Medulla oblongata (tissue), 1 donor: ENCODE data around the gene KCNH1.

Experiments
- DNase-seq: peaks from one replicate; pipeline ENCODE4 v3.0.0-alpha.2; 2015; ENCODE audit errors: extremely low spot score

The KCNH1 gene

GRCh38 chr1:210878564-210878963, 255.4 kb downstream of the KCNH1 start:
- no peak for DNase-seq

GRCh38 chr1:210876275-210876674, 257.7 kb downstream of the KCNH1 start:
- DNase-seq: no peak

DNA sequence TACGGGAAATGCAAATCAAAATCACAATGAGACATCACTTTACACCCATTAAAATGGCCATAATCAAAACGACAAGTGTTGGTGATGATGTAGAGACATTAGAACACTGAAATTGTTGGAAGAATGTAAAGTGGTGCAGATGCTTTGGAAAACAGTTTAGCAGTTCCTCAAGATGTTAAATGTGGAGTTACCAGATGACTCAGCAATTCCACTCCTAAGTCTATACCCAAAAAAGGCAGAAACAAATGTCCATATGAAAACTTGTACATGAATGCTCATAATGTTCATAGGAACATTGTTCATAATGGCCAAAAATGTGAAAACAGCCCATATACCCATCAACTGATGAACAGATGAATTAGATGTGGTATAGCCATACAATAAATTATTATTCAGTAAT, 267.4 kb downstream of the KCNH1 start:
- no peak for DNase-seq

DNA sequence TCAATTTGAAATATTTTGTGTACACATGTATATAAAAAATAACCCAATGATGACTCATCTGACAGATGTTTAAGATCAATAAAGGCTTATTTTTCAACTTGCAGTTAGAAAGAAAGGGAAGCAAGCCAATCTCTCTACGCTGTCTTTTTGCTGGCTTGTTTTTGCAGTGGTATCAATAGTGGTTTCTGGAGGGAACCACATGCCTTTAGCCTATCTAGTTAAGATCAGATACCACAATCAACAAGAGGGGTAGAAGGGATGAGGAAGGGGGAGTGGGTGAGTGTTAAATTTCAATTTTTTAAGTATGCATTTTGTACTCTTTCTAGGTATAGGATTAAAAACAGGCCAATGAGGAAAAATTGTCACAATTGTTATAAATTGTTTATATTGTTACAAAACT, 276.2 kb downstream of the KCNH1 start:
- no peak for DNase-seq

DNA sequence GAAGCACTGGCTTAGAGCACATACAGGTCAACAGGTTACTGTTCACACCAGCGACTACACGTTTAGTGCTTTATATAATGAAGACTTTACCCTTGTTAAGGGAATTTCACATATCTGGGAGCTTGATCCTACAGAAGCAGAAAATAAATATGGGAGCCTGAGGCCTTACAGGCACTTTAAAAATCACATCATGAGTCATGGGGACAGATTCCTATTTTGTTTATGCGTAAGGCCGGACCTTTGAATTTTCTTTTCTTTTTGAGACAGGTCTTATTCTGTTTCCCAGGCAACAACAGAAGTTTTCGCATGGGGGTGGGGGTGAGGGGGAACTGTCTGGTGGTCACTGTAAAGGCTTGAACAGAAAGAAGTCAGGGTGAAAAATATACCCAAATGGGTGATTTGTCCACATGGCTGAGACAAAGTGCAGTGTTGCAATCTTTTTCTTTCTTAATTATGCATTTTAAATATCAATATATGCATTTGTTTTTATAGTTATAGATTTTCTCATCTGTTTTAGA, 276.7 kb downstream of the KCNH1 start:
- DNase-seq: no peak

- no peak for DNase-seq
Observed at GRCh38 chr1:210855440-210855839, 278.5 kb downstream of the KCNH1 start.

DNA sequence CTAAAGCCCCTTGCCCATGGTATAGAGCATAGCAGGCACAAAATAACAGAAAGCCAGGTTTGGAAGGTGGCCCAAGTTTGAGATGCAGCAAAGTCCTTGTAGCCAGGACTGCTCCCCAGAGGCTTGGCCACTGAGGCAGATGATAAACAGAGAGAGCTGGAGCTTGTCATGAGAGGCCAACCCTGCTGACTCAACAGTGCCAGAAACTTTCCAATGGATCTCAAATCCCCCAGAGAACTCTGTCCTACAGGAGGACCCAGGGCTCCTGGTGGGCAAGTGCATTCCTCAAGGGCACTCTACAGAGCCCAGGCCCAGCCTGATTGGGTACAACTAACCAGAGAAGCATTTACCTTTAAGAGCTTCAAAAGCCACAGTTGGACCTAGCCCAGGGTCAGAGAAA, 280.7 kb downstream of the KCNH1 start:
- DNase-seq: no peak

- DNase-seq: peak; percentile 96
Observed at GRCh38 chr1:210850556-210850955, 283.4 kb downstream of the KCNH1 start.

DNA sequence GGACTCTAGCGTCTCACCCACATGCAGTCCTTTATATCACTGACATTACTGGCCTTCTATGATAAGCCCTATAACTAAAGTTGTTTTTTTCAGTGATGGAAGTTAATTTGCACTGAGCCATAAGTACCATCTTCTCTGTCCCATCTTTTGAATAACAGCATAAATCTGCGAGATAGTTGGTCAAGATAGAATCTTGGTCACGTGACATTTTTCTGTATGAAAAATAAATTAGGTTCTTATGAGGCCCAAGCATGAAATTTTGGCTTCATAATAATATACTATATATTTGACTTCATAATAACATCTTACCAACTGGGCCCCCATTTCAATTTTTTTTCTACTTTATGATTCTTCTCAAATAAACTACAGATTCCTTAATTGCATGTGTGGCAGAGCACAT, 285.5 kb downstream of the KCNH1 start:
- no peak for DNase-seq

GRCh38 chr1:210841926-210842625, 291.9 kb downstream of the KCNH1 start:
- DNase-seq: no peak

GRCh38 chr1:210830034-210831028, 303.6 kb downstream of the KCNH1 start:
- no peak for DNase-seq

DNA sequence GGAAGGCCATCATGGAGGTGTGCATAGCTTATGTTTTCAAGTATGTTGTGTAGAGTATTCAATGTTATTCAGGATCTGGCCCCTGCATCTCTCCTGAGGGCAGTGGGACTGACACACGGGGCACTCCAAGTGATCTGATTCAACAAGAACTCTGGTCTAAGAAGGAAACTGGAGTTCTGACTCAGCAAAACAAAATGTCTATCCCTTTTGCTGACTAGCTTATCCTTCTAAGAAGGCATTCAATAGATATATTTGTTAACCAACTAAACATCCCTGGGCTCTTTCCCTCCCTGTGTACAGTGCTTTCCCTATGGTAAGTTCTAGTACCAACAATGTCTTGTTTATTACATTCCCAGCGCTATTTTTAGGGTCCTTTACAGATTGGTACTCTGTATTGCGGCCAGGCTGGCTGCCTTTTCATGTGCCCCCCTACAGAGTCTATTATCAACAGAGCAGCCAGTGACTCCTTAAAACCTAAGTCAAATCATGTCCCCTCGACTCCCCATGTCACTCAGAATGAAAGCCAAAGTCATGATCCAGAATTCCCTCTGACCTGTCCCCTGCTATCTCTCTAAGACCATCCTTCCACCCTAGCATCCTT, 304.9 kb downstream of the KCNH1 start:
- DNase-seq: no peak

GRCh38 chr1:210827481-210827880, 306.5 kb downstream of the KCNH1 start:
- DNase-seq: no peak

GRCh38 chr1:210826686-210827085, 307.3 kb downstream of the KCNH1 start:
- no peak for DNase-seq

- DNase-seq: peak; percentile 65
Observed at GRCh38 chr1:210822932-210823331, 311.0 kb downstream of the KCNH1 start.

GRCh38 chr1:210822241-210822640, 311.7 kb downstream of the KCNH1 start:
- no peak for DNase-seq

DNA sequence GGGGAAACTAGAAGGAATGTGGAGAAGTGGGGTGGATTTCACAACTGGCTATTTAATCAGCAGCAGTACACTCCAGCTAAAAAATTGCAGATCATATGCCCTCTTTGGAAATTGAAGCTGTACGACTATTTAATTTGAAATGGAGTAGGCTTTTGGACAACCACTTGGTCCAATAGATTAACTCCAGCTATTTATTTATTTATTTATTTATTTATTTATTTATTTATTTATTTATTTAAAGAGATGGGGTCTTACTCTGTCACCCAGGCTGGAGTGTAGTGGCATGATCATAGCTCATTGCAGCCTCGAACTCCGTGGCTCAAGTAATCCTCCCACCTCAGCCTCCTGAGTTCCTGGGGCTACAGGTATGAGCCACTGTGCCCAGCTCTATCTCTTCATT, 312.3 kb downstream of the KCNH1 start:
- no peak for DNase-seq

DNA sequence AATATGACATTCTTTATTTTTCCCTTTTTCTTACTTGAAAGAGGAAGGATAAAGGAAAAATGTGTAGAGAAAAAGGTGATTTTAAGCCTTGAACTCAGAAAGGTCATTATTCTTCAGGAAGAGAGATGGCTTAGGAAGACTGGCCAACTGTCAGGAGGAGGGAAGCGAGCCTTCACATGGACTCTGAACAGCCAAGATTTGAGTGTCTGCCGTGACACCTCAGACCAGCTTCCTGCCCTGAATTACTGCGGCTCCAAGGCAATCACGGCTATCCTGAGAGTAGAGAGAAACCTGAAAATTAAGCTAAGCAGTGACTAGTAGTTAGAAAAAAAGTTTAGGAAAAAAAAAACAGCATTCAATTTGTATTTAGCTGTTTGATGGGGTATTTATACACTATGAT, 314.7 kb downstream of the KCNH1 start:
- DNase-seq: no peak

- no peak for DNase-seq
Observed at GRCh38 chr1:210817385-210818275, 316.3 kb downstream of the KCNH1 start.

DNA sequence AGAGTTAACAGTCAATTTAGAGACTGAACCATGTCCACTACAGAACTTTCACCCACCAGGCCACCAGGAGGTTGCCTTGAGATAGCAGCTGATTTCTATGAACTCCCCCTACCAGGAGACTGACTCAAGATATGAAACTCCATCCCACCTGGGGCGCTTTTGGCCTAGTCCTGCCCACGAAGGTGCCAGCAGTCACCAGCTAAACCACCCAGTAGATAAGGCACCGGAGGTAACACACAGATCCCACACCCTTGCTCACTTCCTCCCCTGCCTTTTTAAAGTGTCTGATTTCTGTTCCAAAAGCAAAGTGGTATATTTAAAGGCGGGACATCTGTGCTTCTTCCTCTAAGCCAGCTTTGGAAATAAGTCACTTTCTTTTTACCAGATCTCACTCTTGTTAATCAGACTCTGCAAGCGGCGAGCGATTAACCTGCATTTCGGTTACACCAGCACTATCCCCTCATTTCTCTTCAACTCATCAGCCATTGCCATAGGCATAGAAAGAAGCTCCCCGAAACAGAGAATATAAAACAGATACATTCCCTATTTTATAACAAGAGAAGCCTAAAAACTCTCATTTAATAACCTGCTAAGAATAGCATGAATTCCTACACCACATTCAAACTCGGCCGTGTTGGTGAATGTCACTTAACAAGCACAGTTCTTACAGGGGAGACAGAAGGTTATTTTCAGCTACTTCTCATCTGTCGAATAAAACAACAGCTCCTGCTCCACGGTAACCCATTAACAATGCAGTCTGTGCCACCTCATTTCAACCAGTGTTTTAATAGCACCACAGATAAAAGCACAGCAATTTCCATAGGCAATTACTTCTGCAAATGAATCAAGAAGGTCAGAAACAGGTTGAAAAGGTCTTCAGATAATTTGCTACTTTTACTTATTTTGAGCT, 318.1 kb downstream of the KCNH1 start:
- DNase-seq: no peak
